Endometrium (tissue), 2 donors: ENCODE measurements around the gene PRDM12.

Source experiments
- FAIRE-seq: peaks from 2 replicates; lab custom pipeline; 2012; peaks lifted over from hg19 to GRCh38; lab: Jason Lieb, UNC
- donor health status: control.
- donor health status: control.

PRDM12 gene

DNA sequence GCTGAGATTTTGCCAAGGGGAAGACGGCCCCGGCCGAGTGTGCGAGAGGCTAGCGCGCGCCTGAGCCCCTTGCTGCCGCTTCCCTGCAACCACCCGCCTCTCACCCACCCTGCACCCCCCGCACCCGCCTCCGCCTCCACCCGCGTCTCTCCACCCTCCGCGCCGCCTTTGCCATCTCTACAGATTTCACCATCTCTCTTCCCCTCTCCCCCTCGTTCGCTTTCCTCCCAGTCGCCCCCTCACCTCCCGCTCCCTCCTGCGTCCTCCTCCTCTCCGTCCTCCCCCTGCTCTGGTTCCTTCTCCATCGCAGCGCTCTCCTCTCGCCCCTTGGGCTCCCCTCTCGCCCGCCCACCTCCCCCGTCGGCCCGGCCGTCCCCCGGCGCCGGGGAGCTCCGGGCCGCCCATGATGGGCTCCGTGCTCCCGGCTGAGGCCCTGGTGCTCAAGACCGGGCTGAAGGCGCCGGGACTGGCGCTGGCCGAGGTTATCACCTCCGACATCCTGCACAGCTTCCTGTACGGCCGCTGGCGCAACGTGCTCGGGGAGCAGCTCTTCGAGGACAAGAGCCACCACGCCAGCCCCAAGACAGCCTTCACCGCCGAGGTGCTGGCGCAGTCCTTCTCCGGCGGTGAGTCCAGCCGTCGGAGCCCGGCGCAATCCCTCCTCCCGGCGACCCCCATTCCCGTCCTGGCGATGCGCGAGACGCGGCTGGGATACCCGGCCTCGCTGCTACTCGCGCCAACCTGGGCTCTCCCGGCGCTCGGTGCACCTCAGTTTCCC lies at the start of gene PRDM12:
Gene PRDM12, plus strand, starts transcription at position 344 of the 778 bp plus-strand sequence. Its CDS starts 60 bp downstream, at position 404.
- FAIRE-seq: no peak

DNA sequence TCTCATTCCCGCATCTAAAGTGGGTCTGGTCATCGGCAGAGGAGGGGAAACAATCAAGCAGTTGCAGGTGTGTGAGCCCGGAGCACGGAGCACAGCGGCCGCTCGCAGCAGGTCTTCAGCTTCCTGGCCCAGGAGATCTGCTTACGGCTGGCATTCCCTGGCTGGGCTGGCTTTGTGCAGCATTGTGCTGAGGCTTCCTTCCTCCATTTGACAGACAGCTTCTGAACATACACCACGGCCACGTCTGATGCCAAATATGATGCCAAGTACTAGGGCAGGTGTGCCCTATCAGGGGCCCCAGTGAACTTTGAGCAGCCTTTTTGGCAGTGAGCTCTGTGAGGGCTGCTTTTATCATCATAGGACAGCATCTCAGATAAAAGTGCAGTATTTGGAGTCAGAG lies 47.9 kb upstream of the PRDM12 start:
- FAIRE-seq: no peak

- no peak for FAIRE-seq
Measured at GRCh38 chr9:130623466-130623865, 40.9 kb upstream of the PRDM12 start.

GRCh38 chr9:130624154-130624553 lies 40.2 kb upstream of the PRDM12 start:
- no peak for FAIRE-seq

- FAIRE-seq: no peak
Measured at GRCh38 chr9:130626249-130626996, 38.0 kb upstream of the PRDM12 start.

- FAIRE-seq: no peak
Measured at GRCh38 chr9:130627051-130627450, 37.3 kb upstream of the PRDM12 start.

DNA sequence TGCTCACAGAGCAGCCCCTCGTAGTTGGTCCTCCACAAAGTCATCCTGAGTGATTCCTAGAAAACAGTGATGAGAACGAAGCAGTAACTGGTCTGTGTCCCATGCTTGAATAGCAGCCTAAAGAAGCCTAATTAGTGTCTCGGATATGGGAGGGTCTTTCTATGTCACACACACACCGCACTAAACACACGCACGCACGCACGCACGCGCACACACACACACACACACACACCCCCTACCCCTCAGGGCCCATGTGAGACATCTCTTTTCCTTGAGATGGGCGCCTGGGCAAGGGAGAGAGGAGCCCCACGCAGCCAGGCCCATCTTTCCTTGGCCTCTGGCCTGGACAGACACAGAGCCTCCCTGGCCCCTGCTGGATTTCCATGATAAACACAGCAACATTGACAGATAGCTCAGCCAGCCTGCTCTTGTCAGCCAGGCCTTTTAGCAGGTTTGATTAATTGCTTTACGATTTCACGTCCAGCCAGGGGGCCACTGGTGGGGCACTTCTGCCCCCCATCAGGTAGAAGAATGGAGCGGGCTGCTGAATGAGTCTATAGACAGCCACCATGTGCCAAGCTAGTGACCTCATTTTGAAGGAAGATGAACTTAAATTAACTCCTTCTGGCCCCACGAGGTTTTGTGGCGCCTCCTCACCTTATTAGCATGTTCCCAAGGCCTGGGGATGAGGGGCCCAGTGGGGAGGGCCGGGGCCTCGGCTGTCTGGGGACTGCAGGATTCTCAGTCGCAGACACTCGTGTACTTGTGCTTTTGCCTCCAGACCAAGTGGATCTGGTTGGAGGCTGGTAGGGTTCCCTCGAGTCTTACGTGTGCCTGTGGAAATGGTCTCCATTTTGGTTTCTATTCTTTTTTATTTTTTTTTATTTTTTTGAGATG lies 36.2 kb upstream of the PRDM12 start:
- FAIRE-seq: no peak

DNA sequence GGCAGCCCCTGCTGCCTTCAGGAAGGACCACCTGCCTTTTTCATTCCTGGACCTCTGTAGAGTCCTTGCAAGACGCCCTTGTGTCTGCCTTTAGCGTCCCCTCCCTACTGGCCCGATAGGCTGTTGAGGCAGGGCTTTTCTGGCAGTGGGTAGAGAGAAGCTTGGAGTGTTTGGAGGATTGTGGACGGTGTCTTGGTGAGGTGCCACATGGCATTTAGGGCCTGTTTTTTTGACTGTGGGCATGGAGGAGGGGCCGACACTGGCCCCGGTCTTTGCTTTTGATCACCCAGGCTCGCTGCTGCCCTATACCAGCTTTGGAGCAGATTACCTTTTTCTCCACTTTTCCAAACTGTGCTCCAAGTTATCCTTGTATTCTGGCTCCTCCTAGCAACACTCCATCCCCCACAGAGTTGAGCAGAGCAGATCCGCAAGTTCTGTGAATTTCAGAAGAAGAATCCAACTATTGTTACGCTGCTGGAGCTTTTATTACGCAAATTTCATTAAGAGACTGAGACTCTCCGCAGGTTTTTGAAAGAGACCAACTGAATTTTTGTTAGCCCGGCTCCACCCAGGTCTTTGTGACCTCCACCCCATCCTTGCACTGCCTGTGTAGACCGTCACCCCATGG lies 34.8 kb upstream of the PRDM12 start:
- FAIRE-seq: no peak

DNA sequence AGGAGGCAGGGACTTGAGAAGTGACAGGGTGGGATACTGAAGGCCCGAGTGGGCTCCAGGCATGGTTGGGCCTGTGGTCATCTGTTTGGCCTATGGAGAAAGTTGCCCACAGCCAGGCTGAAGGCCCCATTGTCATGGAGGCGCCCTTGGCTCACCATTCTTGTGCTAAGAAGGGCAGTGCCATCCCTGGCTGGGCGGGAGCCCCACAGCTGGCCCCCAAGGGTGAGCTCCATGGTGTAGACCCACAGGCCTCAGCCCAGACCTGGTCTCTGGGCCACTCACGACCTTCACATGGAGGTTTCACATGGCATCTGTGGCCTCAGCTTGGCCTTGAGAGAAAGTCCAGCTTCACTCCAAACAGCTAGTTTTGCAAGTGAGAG lies 34.3 kb upstream of the PRDM12 start:
- no peak for FAIRE-seq

DNA sequence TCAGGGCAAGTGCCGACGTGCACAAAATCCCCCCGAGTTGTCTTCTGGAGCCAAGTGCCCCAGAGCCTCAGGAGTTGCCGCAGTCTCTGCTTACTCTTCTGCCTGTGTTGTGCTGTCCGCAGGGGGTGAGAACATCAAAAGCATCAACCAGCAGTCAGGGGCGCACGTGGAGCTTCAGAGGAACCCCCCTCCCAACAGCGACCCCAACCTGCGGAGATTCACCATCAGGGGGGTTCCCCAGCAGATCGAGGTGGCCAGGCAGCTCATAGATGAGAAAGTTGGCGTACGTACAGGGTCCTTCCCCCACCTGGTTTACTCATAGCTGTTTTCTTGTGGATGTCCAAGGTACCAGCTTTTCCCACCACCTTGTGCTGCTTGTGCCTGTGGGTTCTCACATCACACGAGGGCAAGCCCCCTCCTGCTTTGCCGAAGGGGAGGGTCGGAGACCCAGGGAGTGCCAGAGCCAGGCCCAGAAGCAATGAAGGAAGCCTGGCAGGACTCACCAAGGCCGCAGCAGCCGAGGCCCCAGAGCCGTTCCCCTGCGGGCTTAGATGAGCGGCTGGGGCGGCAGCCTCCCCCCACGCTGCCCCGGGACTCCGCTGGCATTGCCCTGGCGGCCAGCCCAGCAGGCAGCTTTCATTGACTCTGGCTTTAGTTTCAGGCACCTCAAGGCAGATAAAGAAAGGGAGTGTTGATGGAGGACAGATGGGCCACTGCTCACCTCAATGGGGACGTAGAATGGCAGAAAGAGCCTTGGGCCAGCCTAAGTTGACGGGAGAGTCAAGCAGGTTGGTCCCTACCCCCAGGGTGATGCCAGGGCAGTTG lies 33.7 kb upstream of the PRDM12 start:
- FAIRE-seq: no peak

- FAIRE-seq: no peak
Measured at GRCh38 chr9:130631331-130632080, 32.9 kb upstream of the PRDM12 start.

DNA sequence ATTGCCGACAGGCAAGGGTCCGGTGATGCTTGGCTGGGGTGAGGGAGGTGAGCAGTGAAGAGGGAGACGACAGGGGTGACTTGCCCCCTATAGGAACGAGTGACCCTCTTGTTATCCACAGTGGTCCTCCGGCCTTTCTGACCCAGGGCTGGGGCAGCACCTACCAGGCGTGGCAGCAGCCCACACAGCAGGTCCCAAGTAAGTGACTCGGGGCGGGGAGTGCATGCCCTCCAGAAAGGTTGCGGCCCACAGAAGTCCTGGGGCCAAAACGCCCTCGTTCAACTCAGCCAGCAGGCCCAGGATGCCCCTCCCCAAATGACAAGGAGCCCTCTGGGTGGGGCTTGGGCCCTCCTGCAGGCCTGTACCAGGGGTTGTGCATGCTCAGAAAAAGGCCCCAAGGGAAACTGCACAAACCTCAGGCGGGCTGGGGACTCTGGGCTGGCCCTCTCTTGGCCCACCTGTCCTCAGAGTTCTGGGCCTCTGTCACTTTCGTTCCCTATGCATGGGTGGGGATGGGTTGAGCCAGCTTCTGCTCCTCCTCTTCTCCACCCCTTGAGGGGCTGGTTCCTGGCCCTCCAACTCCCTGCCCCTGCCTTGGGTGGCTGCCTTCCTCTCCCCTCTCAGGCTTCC lies 32.2 kb upstream of the PRDM12 start:
- FAIRE-seq: no peak

GRCh38 chr9:130632841-130633240 lies 31.6 kb upstream of the PRDM12 start:
- FAIRE-seq: no peak

DNA sequence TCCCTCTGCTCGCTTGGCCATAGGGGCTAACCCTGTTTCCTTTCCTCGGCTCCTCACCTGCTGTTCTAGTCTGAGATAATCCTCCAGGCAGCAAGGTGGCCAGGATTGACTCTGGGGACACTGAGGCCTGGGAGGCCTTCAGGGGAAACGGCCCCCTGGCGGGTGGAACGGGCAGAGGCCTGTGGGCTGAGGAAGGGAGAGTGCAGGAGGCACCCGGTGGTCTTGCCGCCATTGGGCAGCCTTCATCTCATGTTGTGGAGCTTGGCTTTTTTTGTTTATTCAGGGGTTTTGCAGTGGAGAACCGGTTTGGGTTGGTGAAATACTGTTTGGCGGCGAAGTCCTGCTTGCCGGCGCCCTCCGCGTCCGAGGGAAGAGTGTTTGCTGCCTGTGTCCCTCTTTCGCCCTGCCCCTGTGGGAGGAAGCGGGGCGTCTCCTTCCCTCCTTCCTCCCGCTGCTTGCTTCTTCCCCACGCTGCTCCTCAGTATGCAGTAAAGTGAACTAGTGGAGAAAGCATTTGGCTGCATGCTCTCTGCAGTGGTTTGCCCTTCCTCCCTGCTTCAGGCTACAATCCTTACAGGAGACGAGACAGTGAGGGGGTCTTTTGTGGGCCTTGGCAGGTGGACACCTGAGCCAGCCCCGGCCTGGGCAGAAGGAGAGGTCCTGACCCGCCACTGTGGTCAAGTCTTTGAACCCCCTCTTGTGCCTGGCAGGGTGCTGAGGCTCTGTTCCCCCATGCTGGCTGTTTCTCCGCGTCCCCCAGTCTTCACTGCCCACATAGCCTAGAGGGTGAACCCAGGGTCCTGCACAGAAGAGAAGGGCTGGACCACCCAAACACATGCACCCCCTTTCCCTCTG lies 30.8 kb upstream of the PRDM12 start:
- no peak for FAIRE-seq

DNA sequence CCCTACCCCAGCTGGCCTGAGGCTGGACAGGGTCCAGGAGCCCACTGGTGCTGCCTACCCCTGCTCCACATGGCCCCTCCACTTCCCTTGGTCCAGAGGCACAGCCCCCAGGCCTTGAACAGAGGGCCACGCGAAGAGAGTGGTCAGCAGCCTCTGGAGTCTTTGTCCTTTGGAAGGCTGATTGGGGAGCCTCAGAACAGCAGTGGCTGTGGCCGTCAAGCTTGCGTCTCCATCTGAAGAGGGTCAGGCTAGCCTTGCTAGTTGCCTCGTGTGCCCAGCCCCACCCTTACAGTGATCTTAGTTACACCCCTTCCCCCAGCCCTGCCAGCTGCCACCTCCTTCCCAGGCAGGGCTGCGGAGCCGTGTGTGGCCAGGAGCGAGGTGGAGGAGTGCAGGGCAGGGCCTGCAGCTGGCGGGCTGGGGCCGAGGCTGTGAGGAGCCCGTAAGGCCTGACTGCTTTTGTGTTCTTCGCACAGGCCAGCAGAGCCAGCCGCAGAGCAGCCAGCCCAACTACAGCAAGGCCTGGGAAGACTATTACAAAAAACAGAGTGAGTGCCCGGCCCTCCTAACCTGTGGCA lies 30.1 kb upstream of the PRDM12 start:
- FAIRE-seq: no peak

DNA sequence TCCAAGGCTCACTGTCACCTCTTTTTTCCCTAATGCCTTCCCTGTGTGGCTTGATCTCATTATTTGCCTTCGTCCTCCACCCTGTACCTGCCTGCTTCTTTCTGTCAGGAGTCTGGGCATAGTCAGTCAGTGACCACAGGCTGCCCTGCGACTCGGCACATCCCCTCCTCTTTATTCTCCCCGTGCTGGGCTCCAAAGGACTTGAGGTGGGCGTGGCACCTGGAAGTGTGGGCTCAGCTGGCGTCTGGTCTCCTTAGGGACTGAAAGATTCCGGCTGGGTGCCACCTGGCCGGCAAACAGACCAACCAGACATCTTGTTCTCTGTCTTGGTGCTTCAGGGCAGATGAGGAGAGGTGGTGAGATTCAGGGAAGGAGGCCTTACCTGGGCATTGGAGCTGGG lies 29.6 kb upstream of the PRDM12 start:
- FAIRE-seq: no peak

DNA sequence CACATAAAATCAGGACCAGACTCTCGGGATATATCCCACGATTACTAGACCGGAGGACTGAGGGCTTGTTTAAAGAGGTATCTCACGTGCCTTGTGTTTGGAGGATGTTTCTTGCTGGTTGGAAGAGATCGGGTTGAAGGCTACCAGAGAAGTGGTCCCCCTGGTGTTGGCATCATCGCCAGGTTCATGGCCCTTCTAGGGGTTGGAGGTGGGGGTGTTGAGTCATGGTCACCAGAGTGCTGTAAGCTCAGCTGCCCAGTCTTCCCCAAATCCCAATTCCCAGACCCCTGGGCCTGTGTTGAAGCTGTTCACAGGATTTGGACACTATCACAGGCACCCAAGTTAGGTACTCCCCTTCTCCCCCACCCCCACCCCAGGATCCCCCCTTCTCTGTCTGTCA lies 29.1 kb upstream of the PRDM12 start:
- FAIRE-seq: no peak
